ENCODE measurements around the gene TBXAS1. TPM values are rescaled to one million over a fixed set of nuclear protein-coding genes. Genes with fewer than 3 reads are reported as not detected.

TBXAS1 gene
- total and polyA plus RNA-seq, 2 experiments from 2014 or later = 1.3 TPM; not detected in 1

GRCh38 chr7:140006600-140006999, 177.5 kb downstream of the TBXAS1 start:
- no peak overlapping the region for H3K4me3 Mint-ChIP-seq
- H3K4me1 ChIP-seq (ENCODE audit: insufficient read depth) = no peaks in the 10 kb centered on the region
- no peaks in the 10 kb centered on the region for H3K27me3 ChIP-seq (ENCODE audit: insufficient read depth)
- no peaks in the 10 kb centered on the region for H3K9me3 Mint-ChIP-seq
- TF ChIP-seq ZNF114 (CRISPR knock-in tag; IDR thresholded peaks at IDR 0.05) = no peak
- TF ChIP-seq JUNB (IDR thresholded peaks at IDR 0.05; ENCODE audit: unreplicated experiment) = no peak
- TF ChIP-seq CTCF (conservative IDR thresholded peaks at IDR 0.05; ENCODE audit: low read depth in 2 of 2) = no peak
- TF ChIP-seq EZH2phosphoT487 (IDR thresholded peaks at IDR 0.05; ENCODE audit: unreplicated experiment) = no peak
- TF ChIP-seq NANOG (IDR thresholded peaks at IDR 0.05; ENCODE audit: borderline replicate concordance) = no peak
- TF ChIP-seq EZH2 (IDR thresholded peaks at IDR 0.05; ENCODE audit: low read depth, unreplicated experiment) = no peak
- no peak for TF ChIP-seq REST (IDR thresholded peaks at IDR 0.05; ENCODE audit: unreplicated experiment)
- no peak for TF ChIP-seq CREB1 (CRISPR knock-in tag; IDR thresholded peaks at IDR 0.05; ENCODE audit: low read depth)
- TF ChIP-seq ETS1 (IDR thresholded peaks at IDR 0.05) = no peak
- no peak for TF ChIP-seq POLR2AphosphoS5 (IDR thresholded peaks at IDR 0.05; ENCODE audit: low read depth)
- TF ChIP-seq STAT1 (IDR thresholded peaks at IDR 0.05; ENCODE audit: unreplicated experiment) = no peak
- no peak for TF ChIP-seq ZNF331 (CRISPR knock-in tag; IDR thresholded peaks at IDR 0.05; ENCODE audit: low read depth)
- no peak for TF ChIP-seq ZNF462 (CRISPR knock-in tag; IDR thresholded peaks at IDR 0.05)
- DNase-seq (ENCODE audit: low spot score) = no peak
- no peak overlapping the region for H3K4me3 ChIP-seq
- H3K4me2 ChIP-seq = no peak overlapping the region
- no peak overlapping the region for H3K27ac Mint-ChIP-seq
- H3K9me2 ChIP-seq (ENCODE audit: insufficient read depth) = no peaks in the 10 kb centered on the region
- peaks cover 15% of the 10 kb centered on the region for H3K4me1 Mint-ChIP-seq
- no peaks in the 10 kb centered on the region for H3K79me2 ChIP-seq (replicated peaks; ENCODE audit: insufficient read depth)
- H3K36me3 Mint-ChIP-seq (ENCODE audit: low read depth) = no peaks in the 10 kb centered on the region
- ATAC-seq = no peak
- H4K20me1 ChIP-seq (replicated peaks; ENCODE audit: insufficient read depth) = no peaks in the 10 kb centered on the region
- H3K27me3 Mint-ChIP-seq (ENCODE audit: insufficient read depth, low read depth, poor library complexity) = peaks cover 12% of the 10 kb centered on the region
- no peak overlapping the region for H2AFZ ChIP-seq
- H3K36me3 ChIP-seq (ENCODE audit: insufficient read depth) = no peaks in the 10 kb centered on the region
- H3F3A ChIP-seq (replicated peaks; ENCODE audit: low read depth) = no peaks in the 10 kb centered on the region
- H3K27ac ChIP-seq (ENCODE audit: low read depth) = no peak overlapping the region
